Urothelium cell line (cell line): Measurements from ENCODE around the gene MCHR1.

ENCODE experiments used
- DNase-seq: peaks from one replicate; pipeline ENCODE4 v3.0.0; 2011; ENCODE audit warnings: low spot score, mixed read lengths
- FAIRE-seq: peaks from 2 replicates; lab custom pipeline; 2011; peaks lifted over from hg19 to GRCh38; lab: Jason Lieb, UNC

The MCHR1 gene

GRCh38 chr22:40721266-40721665, 42.0 kb downstream of the MCHR1 start:
- FAIRE-seq (no peak), DNase-seq (no peak)

DNA sequence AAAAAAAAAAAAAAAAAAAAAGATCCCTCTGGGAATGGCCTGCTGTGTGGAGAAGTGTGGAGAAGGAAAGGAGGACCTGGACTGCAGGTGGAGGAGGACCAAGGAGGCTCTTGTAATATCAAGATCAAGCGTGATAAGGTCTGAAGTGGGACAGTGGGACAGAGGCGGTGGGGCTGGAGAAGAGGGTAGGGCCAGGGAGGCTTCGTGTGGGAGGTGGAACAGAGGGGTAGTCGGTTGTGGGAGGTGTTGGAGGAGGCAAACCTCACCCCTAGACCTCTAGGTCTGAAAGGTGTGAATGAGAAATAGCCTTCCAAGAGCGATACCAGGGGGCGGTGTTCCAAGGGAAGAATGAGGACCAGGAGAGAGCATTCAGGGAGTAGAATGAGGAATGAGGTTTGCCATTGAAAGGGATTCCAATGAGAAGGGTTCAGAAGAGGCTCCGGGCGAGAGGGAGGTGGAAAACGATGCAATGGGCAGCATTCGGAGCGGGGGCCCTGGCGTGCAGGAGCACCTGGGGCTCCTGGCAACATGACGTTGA, 44.2 kb downstream of the MCHR1 start:
- FAIRE-seq (no peak), DNase-seq (no peak)

DNA sequence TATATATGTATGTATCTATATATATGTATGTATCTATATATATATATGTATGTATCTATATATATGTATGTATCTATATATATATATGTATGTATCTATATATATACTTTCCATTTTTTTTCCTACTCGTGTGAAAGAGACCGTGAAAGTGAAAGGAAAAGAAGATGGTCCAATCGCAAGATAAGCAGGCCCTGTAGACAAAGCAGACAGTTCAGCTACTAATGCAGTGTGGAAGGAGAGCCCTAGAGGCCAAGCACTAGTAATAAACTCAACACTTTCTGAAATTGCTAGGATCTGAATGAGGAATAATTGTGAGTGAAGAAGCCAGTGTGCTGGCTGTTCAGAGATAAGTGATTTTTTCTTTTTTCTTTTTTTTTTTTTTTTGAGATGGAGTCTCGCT, 47.2 kb downstream of the MCHR1 start:
- DNase-seq: no peak
- no peak for FAIRE-seq

DNA sequence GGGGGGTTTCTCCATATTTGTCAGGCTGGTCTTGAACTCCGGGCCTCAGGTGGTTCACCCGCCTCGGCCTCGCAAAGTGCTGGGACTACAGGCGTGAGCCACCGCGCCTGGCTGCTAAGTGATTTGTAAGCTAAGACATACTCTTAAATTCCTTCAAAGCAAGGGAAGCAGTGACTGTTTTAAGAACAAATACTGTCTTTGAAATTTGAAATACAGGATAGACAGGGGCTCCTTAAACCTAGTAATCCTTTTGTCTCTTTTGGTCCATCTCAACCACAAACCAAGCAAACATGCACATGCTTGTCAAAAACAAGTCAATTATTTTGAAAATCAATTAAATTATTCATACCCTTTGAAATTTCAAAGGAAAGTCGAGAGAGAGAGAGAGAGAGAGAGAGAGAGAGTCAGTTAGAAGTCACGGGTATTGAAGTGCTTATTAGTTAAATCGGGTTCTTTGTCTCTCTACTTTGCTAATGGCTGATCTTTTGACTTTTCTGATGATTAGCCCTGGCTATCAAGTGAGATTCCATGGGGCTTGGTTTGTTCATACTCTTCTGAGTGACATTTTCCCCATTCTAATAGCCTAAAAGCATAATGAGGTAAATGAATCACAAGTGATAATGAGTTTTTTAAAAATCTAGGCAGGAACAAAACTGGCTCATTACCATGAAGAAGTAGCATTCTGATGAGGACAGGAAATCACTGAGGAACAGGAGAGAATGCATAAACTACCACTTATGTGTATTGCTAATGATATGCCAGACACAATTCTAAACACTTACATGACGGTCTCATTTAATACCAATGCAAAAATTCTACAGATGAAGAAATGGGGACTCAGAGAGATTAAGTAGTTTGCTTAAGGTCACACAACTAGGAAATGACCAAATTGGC, 48.0 kb downstream of the MCHR1 start:
- FAIRE-seq (peak; percentile 5), DNase-seq (no peak)

DNA sequence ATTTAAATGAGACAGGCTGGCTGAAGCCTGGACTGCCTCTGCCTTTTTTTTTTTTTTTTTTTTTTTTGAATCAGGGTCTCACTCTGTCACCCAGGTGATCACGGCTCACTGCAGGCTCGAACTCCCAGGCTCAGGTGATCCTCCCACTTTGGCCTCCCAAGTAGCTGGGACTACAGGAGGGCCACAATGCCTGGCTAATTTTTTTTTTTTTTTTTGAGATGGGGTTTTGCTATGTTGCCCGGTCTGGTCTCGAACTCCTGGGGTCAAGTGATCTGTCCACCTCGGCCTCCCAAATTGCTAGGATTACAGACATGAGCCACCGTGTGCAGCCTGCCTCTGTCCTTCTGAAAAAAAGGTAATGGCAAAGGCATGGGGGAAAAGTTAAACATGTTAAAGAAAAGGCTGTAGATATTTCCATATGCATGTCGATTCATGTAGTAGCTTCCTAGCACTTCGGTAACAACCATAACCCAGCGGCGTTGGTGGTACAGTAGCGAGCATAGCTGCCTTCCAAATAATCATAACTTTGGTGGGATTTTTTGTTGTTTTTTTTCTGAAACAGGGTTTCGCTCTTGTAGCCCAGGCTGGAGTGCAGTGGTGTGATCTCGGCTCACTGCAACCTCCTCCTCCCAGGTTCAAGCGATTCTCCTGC, 48.8 kb downstream of the MCHR1 start:
- FAIRE-seq (no peak), DNase-seq (no peak)

- FAIRE-seq (no peak), DNase-seq (no peak)
Observed at GRCh38 chr22:40728731-40729189, 49.5 kb downstream of the MCHR1 start.

- DNase-seq: no peak
- FAIRE-seq: no peak
Observed at GRCh38 chr22:40729284-40729683, 50.0 kb downstream of the MCHR1 start.
